Measurements from ENCODE around the gene FAM83G. TPM values are rescaled to one million over a fixed set of nuclear protein-coding genes. Genes with fewer than 3 reads are reported as not detected.
"Not testable (repeated sequence)": the region's sequence is repeated elsewhere in the genome, so short reads cannot be mapped to it uniquely, and the experiment has no call there.

Gene FAM83G
- total RNA-seq (2014; rRNA removed; shearing (Covaris generic)) (44.5 and 46.6 TPM in 2 replicates), polyA plus RNA-seq (2016; fragmentation: Nextera tagmentation; extraction: Ambion mirVana) (7.6 and 8.5 TPM in 2 replicates)
- long read RNA-seq, full-length matches to known transcripts, result 1 of 4 reads
- long read RNA-seq, partial matches to known transcripts, result 1 of 4 reads
- long read RNA-seq, other reads (novel, unspliced or antisense), result 2 of 4 reads

GRCh38 chr17:19004421-19005136 is at the start of gene FAM83G:
Gene FAM83G, minus strand, starts transcription at chr17:19004764. Its CDS starts 723 bp downstream, at chr17:19004041.
- Histone ChIP-seq H2AFZ (peak within 1 kb of the TSS; percentile 92), H3K27me3 (ENCODE audit: insufficient read depth) (no peaks in the 10 kb centered on the region), H3F3A (replicated peaks; ENCODE audit: low read depth) (0 out of 2 replicates have a peak, but pooled peaks cover 4% of the 10 kb centered on the region), H3K4me3 (peak within 1 kb of the TSS; percentile 81), H3K27ac (ENCODE audit: low read depth) (peak within 1 kb of the TSS; percentile 84; the same call in 1 of the 2 replicates), H4K20me1 (replicated peaks; ENCODE audit: insufficient read depth) (peaks cover 15% of the 10 kb centered on the region), H3K79me2 (replicated peaks; ENCODE audit: insufficient read depth) (peaks cover 32% of the 10 kb centered on the region), H3K9me2 (ENCODE audit: insufficient read depth) (no peaks in the 10 kb centered on the region), H3K4me1 (ENCODE audit: insufficient read depth) (peaks cover 15% of the 10 kb centered on the region), H3K36me3 (ENCODE audit: insufficient read depth) (peaks cover 6% of the 10 kb centered on the region; the same call in 1 of the 2 replicates), H3K4me2 (peak within 1 kb of the TSS; percentile 92)
- TF ChIP-seq EZH2phosphoT487 (IDR thresholded peaks at IDR 0.05; ENCODE audit: unreplicated experiment) (no peak), POLR2AphosphoS5 (IDR thresholded peaks at IDR 0.05; ENCODE audit: low read depth) (peak; percentile 62; the same call in 1 of the 2 replicates)
- peak within 1 kb of the TSS; percentile 86 for H3K27ac Mint-ChIP-seq
- ATAC-seq (peak; percentile 61), DNase-seq (ENCODE audit: low spot score) (peak; percentile 85)
- peaks cover 20% of the 10 kb centered on the region for H3K36me3 Mint-ChIP-seq (ENCODE audit: low read depth)
- H3K9me3 Mint-ChIP-seq, result peaks cover 15% of the 10 kb centered on the region; the same call in 2 of the 3 replicates
- peaks cover 14% of the 10 kb centered on the region for H3K4me1 Mint-ChIP-seq
- peak within 1 kb of the TSS; percentile 92 for H3K4me3 Mint-ChIP-seq
- H3K27me3 Mint-ChIP-seq (ENCODE audit: insufficient read depth, low read depth, poor library complexity), result peaks cover 3% of the 10 kb centered on the region

- H3K27ac Mint-ChIP-seq; H3F3A ChIP-seq (replicated peaks; ENCODE audit: low read depth); H3K36me3 Mint-ChIP-seq (ENCODE audit: low read depth); H3K27me3 Mint-ChIP-seq (ENCODE audit: insufficient read depth, low read depth, poor library complexity); DNase-seq (ENCODE audit: low spot score); H3K4me1 ChIP-seq (ENCODE audit: insufficient read depth); H3K4me1 Mint-ChIP-seq; ATAC-seq; H3K9me2 ChIP-seq (ENCODE audit: insufficient read depth); H2AFZ ChIP-seq; H3K27me3 ChIP-seq (ENCODE audit: insufficient read depth); H3K9me3 Mint-ChIP-seq; H3K4me2 ChIP-seq; H4K20me1 ChIP-seq (replicated peaks; ENCODE audit: insufficient read depth); H3K36me3 ChIP-seq (ENCODE audit: insufficient read depth); H3K4me3 Mint-ChIP-seq; H3K4me3 ChIP-seq; H3K79me2 ChIP-seq (replicated peaks; ENCODE audit: insufficient read depth); H3K27ac ChIP-seq (ENCODE audit: low read depth): not testable (repeated sequence)
These were observed 44.3 kb upstream of the FAM83G start for GRCh38 chr17:19048826-19049225.

- H3K36me3 ChIP-seq (ENCODE audit: insufficient read depth); H3K27ac ChIP-seq (ENCODE audit: low read depth); H3K4me3 ChIP-seq; H3K9me2 ChIP-seq (ENCODE audit: insufficient read depth); H3K4me3 Mint-ChIP-seq; H3F3A ChIP-seq (replicated peaks; ENCODE audit: low read depth); H3K27me3 ChIP-seq (ENCODE audit: insufficient read depth); H3K79me2 ChIP-seq (replicated peaks; ENCODE audit: insufficient read depth); ATAC-seq; H4K20me1 ChIP-seq (replicated peaks; ENCODE audit: insufficient read depth); H3K4me1 ChIP-seq (ENCODE audit: insufficient read depth); H3K36me3 Mint-ChIP-seq (ENCODE audit: low read depth); H3K9me3 Mint-ChIP-seq; H3K4me2 ChIP-seq; DNase-seq (ENCODE audit: low spot score); H3K4me1 Mint-ChIP-seq; H2AFZ ChIP-seq; H3K27me3 Mint-ChIP-seq (ENCODE audit: insufficient read depth, low read depth, poor library complexity); H3K27ac Mint-ChIP-seq: not testable (repeated sequence)
These were observed 42.9 kb upstream of the FAM83G start for GRCh38 chr17:19047510-19047909.

- H3K27ac Mint-ChIP-seq; H3K4me1 ChIP-seq (ENCODE audit: insufficient read depth); H3K9me2 ChIP-seq (ENCODE audit: insufficient read depth); H3K9me3 Mint-ChIP-seq; H4K20me1 ChIP-seq (replicated peaks; ENCODE audit: insufficient read depth); H3K36me3 Mint-ChIP-seq (ENCODE audit: low read depth); H3K4me3 Mint-ChIP-seq; H3K4me3 ChIP-seq; H3K4me2 ChIP-seq; H2AFZ ChIP-seq; DNase-seq (ENCODE audit: low spot score); H3K27me3 Mint-ChIP-seq (ENCODE audit: insufficient read depth, low read depth, poor library complexity); H3F3A ChIP-seq (replicated peaks; ENCODE audit: low read depth); H3K36me3 ChIP-seq (ENCODE audit: insufficient read depth); H3K4me1 Mint-ChIP-seq; H3K27ac ChIP-seq (ENCODE audit: low read depth); H3K79me2 ChIP-seq (replicated peaks; ENCODE audit: insufficient read depth); H3K27me3 ChIP-seq (ENCODE audit: insufficient read depth): not testable (repeated sequence)
- ATAC-seq, result peak; percentile 51
These were observed 42.3 kb upstream of the FAM83G start, which contains the start of gene GRAP for GRCh38 chr17:19046782-19047375. Gene GRAP, minus strand, starts transcription at chr17:19046957. Its CDS starts 31 bp downstream, at chr17:19046926.

- H3K4me2 ChIP-seq; H3F3A ChIP-seq (replicated peaks; ENCODE audit: low read depth); DNase-seq (ENCODE audit: low spot score); H3K4me3 Mint-ChIP-seq; H3K4me1 ChIP-seq (ENCODE audit: insufficient read depth); H3K36me3 ChIP-seq (ENCODE audit: insufficient read depth); H3K27me3 Mint-ChIP-seq (ENCODE audit: insufficient read depth, low read depth, poor library complexity); H3K27me3 ChIP-seq (ENCODE audit: insufficient read depth); ATAC-seq; H3K4me3 ChIP-seq; H3K9me2 ChIP-seq (ENCODE audit: insufficient read depth); H3K79me2 ChIP-seq (replicated peaks; ENCODE audit: insufficient read depth); H3K27ac ChIP-seq (ENCODE audit: low read depth); H4K20me1 ChIP-seq (replicated peaks; ENCODE audit: insufficient read depth); H3K4me1 Mint-ChIP-seq; H2AFZ ChIP-seq; H3K36me3 Mint-ChIP-seq (ENCODE audit: low read depth); H3K27ac Mint-ChIP-seq; H3K9me3 Mint-ChIP-seq: not testable (repeated sequence)
These were observed 40.1 kb upstream of the FAM83G start for GRCh38 chr17:19044643-19045042.

- not testable (repeated sequence) for H3K36me3 Mint-ChIP-seq (ENCODE audit: low read depth); DNase-seq (ENCODE audit: low spot score); H4K20me1 ChIP-seq (replicated peaks; ENCODE audit: insufficient read depth); H3K4me3 Mint-ChIP-seq; ATAC-seq; H3K4me3 ChIP-seq; H3K4me2 ChIP-seq; H3K9me2 ChIP-seq (ENCODE audit: insufficient read depth); H2AFZ ChIP-seq; H3K4me1 Mint-ChIP-seq; H3K9me3 Mint-ChIP-seq; H3K27me3 ChIP-seq (ENCODE audit: insufficient read depth); H3K27ac ChIP-seq (ENCODE audit: low read depth); H3K27me3 Mint-ChIP-seq (ENCODE audit: insufficient read depth, low read depth, poor library complexity); H3K36me3 ChIP-seq (ENCODE audit: insufficient read depth); H3F3A ChIP-seq (replicated peaks; ENCODE audit: low read depth); H3K4me1 ChIP-seq (ENCODE audit: insufficient read depth); H3K79me2 ChIP-seq (replicated peaks; ENCODE audit: insufficient read depth); H3K27ac Mint-ChIP-seq
These were observed 38.5 kb upstream of the FAM83G start for GRCh38 chr17:19043032-19043431.
